GM10248 (cell line): ENCODE results near the gene OR14A16.

ENCODE experiments used
- CTCF ChIA-PET: fragments of 300-600 bp; sonication (Branson Sonifier 250); formaldehyde crosslinking; extraction: SDS; loops from one replicate; lab custom pipeline; 2021; ENCODE audit warnings: antibody characterized with exemption; lab: Yijun Ruan, JAX
- POLR2A ChIA-PET: fragments of 350-650 bp; sonication (Branson Sonifier 250); formaldehyde crosslinking; extraction: SDS; loops from one replicate; lab custom pipeline; 2020; ENCODE audit warnings: antibody characterized with exemption; lab: Yijun Ruan, JAX
- DNase-seq: peaks from one replicate; pipeline ENCODE4 v3.0.0; 2012; ENCODE audit errors: extremely low spot score
- TF ChIP-seq, protein P1 (sequence below): IDR thresholded peaks from 2 replicates; pipeline ENCODE4 v1.5.1; 2012; ENCODE audit warnings: mild to moderate bottlenecking, low read depth; ENCODE audit errors: extremely low read depth, missing control alignments, control extremely low read depth

Gene OR14A16

DNA sequence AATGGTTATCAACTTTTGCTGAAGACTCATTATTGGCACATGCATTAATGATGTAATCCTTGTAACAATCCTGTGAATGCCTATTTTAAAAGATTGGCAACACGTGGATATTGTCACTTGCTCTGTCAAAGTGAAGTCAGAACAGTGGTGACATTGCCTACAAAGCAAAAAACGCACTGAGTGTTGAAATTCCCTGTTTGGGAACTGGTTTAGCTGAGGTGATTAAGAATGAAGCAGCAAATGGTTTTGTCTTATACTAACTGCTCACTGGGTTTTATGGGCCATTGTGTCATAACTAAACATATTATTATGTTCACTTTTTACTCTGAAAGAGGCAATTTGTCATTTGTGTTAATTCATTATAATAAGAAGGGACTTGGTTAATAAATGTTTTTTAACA, 11.3 kb downstream of the OR14A16 start:
- ChIA-PET CTCF (no interaction called here), POLR2A (no interaction called here)
- TF ChIP-seq, protein P1, sequence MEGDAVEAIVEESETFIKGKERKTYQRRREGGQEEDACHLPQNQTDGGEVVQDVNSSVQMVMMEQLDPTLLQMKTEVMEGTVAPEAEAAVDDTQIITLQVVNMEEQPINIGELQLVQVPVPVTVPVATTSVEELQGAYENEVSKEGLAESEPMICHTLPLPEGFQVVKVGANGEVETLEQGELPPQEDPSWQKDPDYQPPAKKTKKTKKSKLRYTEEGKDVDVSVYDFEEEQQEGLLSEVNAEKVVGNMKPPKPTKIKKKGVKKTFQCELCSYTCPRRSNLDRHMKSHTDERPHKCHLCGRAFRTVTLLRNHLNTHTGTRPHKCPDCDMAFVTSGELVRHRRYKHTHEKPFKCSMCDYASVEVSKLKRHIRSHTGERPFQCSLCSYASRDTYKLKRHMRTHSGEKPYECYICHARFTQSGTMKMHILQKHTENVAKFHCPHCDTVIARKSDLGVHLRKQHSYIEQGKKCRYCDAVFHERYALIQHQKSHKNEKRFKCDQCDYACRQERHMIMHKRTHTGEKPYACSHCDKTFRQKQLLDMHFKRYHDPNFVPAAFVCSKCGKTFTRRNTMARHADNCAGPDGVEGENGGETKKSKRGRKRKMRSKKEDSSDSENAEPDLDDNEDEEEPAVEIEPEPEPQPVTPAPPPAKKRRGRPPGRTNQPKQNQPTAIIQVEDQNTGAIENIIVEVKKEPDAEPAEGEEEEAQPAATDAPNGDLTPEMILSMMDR = no peak
- DNase-seq = no peak

DNA sequence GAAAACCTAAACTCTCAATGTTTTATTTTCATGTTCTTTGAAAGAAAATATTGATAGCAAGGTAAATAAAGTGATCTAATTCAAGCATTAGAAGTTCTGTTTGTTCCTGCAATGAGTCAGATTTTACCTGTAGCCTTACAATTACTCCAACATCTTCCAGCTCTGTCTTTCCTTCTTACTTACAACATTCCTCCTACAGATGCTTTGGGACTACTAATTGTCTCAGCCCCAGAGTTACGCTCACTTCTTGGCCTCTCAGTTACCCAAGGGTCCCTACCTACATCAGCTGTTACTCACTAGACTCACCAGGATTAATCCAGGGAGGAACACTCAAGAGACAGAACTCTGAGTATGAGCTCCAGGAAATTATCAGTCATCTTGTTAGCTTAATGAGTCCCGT, 26.4 kb downstream of the OR14A16 start:
- POLR2A ChIA-PET = no interaction called here

DNA sequence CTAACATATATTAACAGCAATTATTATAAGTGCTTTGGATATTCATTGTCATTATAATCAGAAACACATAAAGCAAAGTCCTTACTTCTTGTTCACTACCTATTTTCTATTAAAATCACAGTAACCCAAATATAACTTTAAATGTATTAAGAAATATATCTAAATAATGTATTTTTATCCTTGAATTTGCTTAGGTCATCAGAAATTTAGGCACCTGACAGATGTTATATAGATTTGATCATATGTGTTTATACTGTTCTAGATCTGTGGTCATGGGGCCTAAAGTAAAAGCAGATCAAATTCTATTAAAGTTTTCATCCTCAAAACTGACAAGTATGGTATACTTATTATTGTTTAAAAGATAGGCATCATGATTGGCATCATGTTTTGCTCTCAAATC, 54.3 kb downstream of the OR14A16 start:
- POLR2A ChIA-PET = no interaction called here
- CTCF ChIA-PET = no interaction called here
- TF ChIP-seq, protein P1 = no peak
- DNase-seq = no peak

More for the DNA sequence above, 26.4 kb downstream of the OR14A16 start:
- CTCF ChIA-PET = no interaction called here
- TF ChIP-seq, protein P1 = no peak
- DNase-seq = no peak
